NCI-H1048 (cell line): Measurements from ENCODE around the gene LYRM4.

Source experiments
- DNase-seq: peaks from one replicate; lab custom pipeline; 2025; lab: John Stamatoyannopoulos, UW

The LYRM4 gene

DNA sequence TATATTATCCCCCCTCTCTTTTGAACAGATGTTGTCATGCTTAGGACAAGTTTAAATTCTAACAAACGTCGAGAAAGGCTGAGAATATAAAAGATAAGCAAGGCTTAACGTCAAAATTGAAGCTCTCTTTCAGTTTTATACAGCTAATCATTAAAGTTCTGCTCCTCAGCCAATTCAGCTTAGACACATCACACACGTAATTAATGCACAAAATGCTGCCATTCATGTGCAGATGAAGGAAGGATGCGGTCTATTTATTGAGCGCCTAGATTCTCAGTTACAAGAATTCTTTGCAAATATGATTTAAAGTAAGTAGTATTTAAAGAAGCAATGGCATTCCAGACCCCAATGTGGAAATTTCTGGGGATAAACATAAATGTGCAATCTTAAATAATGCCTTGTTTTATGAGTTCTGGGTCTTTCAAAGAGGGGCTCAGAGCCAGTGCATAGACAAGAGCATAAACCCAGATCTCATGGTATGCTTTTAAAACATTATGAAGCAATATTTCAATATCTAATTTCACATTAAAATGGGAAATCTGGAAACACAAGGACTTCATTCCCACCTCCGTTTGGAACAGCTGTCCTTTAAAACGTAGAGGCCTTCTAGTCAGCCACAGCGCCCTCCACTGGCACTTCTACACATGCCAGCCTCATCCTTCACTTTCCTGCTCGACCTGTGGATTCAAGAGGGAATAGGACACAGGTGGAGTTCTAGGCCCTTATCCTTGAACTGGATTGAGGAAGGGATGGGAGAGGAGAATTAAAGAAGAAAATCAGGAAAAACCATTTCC, 85.8 kb downstream of the LYRM4 start:
- DNase-seq, result no peak

DNA sequence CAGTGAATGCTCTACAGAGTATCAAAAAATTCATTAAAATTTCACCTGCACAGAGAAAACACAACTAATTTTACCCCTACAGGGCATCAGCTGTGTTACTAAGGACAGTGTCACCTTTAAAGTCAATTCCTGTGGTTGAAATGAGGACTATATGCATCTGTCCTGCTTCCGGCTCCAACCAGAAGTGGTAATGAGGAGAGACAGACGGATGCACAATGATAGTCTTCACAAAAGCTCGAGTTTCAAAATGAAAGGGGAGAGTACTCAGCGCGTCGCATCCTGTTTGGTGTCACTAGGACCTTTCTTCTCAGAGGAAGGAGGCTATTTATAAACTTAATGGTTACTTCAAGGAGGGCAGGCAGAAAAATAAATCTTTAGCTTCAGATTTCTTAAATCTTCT, 86.5 kb downstream of the LYRM4 start:
- no peak for DNase-seq

DNA sequence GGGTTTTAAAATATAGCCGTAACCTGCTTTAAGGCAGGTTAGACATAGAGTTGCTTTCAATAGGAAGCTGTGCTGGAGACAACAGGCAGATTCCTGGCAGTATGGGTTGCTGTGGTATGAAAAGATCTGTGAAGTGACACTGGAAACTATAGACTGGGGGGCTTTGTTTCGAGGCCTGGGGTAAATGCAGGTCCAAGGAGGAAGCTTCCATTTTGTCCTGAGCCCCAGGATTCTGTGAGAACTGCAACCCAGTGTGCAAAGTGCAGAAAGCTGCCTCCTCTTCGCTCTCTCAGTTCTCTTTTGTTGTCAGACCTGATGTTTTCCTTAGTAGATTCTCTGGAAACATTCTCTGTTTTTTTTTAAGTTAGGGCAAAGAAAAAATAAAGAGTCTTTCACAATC, 86.9 kb downstream of the LYRM4 start:
- no peak for DNase-seq

DNA sequence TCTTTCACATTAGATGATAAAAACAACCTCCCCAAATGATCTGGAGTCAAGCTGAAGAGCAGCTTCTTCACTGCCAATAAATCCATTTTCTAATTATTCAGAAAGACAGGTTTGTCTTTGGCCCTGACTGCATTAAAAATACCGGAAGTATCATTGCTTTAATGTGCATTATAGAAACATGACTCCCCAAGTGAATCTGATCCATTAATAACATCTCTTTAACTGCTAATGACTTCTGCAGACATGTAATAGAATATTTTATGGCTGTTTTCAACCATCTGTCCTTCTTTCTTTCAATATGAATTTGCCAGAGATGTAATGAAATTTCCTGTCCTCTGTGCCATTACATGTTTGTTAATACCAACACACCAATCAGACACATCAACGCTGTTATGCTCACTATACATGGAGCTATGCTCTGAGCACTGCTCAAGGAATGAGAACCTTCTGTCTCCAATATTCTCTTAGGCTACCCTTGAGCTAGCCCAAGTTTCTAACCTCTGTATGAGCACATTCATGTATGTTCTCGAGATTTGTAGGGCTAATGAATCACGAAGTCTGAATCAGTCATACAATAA, 87.8 kb downstream of the LYRM4 start:
- no peak for DNase-seq

DNA sequence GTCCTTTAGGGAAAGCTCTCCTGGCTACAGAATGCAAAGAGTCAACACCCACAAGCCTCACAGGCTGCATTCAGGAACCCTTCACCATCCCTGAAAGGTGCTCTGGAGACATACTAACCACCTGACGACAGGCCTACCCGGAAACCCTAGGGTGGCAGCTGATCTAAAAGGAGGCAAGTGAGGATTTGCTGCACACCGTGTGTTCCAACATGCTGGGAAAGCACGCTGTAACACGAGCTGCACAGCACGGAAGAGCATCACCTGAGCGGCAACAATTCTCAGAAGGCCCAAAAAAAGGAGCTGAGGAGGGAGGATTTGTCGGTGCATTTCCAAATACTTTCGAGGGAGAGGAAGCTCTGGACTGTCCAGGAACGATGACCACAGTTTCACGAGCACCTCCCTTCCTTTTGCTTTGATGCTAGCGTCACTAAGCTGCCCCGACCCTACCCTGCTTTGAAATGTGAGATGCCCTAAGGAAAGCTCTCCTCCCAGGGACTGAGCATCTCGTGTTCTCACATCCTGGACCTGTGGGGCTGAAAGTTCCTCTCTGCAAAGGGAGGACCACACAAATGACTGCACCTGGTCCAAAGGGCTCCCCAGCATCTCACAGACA, 88.6 kb downstream of the LYRM4 start:
- DNase-seq, result no peak

DNA sequence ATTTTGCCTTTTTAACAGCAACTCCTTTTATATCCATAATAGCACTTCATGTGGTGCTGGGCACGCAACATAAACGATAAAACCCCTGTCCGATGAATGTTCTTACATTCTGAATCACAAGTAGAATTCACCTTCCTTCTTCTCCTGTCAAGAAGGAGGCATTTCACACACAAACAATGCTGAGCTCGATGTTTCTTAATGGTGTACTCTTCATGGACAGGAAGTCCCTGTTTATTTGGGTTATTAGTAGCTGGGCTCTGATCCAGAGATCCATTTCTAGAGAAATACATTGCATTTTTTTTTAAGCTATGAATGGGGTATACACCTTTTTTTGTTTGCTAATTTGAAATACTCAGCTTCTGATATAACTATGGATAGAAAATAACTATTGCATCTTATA, 93.2 kb downstream of the LYRM4 start:
- DNase-seq, result no peak

DNA sequence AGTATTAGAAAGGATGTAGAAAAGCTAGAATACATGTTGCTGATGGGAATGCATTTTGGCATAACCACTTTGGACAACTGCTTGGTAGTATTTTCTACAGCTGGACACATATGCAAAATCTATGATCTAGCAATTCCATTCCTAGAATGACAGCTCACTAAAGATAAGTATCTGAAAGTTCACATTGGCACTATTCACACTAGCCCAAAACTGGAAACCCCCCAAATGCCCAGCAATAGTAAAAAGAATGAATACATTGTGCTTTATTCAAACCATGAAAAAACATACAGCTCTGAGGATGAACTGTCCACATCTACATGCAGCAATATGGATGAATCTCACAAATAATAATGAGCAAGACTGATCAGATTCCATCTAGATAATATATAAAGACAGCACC, 96.7 kb downstream of the LYRM4 start:
- DNase-seq, result no peak

DNA sequence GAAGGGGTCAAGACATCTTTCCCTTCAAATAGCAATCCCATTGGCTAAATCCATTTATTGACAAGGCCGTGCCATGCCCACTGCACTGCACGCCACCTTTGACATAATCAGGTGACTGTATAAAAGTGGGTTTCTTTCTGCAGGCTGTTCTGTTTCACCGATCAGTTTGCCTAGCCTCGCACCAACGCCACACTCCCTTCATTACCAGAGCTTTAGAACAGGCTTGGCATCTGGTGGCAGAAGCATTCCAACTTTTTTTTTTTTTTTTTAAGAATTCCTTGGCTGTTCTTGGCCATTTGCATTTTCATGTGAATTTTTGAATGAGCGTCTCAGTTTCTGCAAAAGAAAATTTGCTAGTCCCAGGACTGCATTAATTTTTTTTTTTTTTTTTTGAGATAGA, 97.5 kb downstream of the LYRM4 start:
- no peak for DNase-seq

DNA sequence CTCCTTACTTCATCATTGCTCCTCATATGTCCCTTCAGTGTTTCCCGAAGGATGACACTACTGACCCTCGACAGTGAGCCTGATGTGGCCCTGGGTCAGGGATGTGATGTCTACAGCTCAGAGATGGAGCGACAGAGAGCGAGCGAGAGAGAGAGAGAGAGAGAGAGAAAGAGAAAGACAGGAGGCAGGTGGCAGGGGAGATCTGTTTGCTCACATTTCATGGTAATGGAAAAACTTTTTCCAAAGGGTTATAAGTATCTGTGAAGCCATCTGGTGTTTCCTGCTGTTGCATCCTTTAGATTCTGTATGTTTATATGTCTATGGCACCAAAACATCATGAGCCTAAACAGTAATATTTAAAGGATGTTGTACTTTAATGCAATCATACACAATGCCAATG, 98.4 kb downstream of the LYRM4 start:
- DNase-seq, result no peak

DNA sequence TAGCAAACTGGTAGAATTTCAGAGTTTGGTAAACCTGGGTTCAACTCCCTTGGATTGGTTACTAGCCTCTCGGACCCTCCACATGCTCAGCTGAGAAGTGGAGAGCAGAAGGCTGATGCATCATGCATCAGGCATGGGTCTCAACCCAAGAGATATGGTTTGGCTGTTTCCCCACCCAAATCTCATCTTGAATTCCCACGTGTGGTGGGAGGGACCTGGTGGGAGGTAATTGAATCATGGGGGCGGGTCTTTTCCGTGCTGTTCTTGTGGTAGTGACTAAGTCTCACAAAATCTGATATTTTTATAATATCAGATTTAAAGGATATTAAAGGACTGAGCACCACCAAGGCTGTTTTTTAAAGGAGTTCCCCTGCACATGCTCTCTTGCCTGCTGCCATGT, 100.5 kb downstream of the LYRM4 start:
- no peak for DNase-seq

DNA sequence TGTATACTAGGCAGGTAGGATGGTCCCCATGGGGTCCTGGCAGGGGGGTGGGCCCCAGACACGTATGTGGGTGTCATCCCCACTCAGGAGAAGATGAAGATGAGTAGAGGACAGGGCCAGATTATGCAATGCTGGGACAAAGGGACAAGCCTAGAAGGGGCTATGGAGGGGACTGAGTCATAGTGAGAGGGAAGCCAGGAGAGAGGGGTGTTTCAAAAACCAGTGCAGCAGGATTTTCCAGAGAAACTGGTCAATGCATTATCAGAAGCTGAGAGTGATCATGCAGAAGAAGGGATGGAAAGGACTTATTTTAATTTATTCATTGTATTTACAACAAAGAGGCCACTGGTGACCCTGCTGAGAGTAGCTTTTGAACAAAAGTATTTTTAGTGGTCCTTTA, 101.6 kb downstream of the LYRM4 start:
- DNase-seq, result no peak

DNA sequence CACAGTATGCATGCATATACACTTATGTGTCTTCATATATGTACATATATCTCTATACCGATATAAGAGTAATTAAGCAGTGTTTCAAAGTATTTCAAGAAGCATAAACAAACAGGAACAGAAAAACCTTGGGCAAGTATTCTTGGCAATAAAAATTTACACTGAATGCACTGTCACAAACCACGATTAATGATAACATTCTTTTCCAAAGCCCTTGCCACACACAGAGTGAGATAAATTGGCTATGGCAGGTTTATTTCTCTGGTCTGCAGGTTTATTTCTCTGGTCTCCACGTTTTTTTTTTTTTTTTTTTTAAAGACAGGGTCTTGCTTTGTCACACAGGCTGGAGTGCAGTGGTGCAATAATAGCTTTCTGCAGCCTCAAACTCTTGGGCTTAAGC, 102.6 kb downstream of the LYRM4 start:
- DNase-seq, result no peak

DNA sequence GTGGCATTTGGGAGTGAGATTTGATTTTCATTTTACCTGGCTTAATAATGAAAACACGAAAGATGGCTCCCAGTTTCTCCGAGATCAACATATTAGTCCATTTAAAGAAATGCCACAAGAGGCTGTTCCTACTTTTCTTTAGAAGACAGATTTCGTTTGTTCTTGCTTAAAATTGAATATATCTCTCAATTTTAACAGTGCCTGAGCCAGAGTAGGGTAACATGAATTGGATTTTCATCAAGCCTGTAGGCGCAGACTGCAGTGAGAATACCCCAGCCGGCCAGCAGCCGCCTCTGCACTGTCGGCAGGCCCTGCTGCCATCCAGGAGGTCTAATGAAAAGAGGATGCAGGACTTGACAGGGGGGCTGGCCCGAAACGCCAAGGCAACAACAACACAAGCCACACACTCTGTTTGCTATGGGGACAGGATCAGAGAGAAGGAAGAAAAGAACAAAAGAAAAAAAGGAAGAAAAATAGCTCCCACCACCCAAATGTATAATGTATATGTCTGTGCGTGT, 103.1 kb downstream of the LYRM4 start:
- no peak for DNase-seq

DNA sequence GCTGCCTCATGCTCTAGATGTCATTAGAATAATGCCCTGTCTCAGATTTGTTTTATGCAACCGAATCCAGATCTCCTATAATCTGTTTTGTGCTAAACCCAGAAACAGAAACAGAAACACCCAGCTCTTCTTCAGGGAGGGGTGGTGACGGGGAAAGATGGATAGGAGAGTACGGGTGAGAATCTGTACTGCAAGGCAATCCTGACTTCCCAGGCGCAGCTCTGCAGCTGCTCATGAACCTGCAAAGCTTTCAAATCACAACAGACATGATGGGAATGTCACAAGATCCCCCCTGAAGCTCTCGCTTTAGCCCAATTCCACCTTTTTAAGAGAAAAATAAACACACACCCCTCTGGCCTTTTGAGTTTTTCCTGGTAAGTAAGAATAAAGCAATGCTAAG, 104.1 kb downstream of the LYRM4 start:
- DNase-seq, result no peak

DNA sequence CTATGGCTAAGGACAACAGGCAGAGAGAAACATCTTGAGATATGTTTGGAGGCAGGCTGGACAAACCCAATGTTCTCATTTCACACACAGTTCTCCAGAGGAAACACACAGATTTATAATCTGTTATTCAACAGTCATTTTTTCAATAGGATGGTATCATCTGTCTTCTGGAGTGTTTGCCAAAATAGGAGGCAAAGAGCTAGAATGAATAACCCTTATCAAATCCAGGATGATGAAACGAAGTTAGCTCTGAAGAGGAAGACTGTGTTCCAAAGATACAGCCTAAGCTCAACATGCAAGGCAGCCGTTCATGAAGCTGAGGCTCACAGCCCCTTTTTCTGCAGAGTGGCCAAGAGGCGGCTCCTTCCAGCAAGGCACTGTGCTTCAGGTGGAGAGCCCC, 104.8 kb downstream of the LYRM4 start:
- DNase-seq, result no peak

DNA sequence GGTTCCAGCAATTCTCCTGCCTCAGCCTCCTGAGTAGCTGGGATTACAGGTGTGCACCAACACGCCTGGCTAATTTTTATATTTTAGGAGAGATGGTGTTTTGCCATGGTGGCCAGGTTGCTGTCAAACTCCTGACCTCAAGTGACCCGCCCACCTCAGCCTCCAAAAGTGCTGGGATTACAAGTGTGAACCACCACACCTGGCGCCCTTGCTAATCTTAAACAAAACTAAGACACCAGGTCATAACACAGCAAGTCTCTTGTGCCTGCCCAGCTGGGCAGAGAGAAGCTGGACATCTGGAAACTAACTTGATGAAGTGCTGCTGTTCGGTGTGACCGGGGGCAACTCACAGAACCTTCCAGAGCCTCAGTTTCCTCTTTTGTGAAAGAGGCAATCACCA, 107.6 kb downstream of the LYRM4 start:
- DNase-seq, result no peak

DNA sequence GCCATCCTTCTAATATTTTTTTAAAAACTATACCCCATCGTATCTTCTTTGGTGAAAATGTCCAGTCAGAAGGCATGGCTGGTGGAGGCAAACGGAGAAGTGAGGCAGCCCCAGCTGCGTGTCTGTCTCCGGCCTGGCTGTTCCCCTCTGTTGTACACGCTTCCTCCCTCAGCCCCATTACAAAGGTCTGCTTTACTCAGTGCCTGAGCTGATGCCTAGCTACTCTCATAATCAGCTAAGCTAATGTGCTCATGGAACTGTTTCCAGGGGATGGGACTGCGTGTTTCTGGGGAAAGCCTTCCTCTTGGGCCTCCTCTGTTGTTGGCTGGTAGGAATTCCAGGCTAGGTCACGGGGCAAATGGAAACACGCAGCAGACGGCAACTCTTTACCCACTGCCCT, 108.3 kb downstream of the LYRM4 start:
- no peak for DNase-seq

DNA sequence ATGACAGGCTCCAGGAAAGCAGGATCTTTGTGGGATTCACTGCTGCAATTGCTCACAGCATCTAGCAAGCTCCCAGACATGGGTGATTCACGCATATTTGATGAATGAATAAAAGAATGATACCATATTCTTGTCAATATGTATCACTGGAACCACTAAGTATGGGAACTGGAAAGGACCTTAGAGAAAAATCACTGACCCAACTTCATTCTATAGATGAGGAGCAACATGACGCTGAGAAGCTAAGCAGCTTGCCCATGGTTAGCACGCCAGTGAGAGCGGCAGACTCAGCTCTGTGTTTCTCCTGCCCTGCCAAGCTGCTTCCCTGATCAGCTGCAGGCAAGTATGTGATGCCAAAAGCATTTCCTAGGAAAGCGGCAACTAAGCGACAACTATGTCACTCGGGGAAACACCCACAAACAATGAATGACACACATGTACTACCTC, 108.8 kb downstream of the LYRM4 start:
- no peak for DNase-seq

DNA sequence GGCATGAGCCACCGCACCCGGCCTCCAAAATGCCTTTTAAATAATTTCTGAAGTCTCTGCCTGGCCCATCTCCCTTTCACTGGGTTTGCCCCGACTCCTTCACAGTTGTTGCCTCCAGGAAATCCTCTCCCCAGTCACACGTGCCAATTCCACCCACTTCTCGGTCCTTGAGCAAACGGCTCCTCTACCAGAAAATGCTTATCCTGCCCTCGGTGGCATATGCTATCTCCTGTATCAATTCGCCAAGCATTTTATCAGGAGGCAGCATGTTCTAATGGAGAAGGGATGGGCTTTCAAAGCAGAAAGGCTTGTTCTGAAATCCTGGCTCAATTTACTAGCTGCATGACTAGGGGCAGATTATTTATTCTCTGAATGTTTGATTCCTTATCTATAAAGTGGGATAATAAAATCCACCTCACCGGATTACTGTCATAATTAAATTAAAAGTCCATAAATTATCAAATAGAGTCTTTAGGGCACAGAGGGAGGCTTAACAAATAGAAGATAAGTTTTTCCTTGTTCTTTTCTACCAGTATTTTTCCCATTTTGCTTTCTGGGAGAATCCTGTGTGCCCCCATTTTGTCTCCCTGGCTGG, 109.3 kb downstream of the LYRM4 start:
- no peak for DNase-seq

DNA sequence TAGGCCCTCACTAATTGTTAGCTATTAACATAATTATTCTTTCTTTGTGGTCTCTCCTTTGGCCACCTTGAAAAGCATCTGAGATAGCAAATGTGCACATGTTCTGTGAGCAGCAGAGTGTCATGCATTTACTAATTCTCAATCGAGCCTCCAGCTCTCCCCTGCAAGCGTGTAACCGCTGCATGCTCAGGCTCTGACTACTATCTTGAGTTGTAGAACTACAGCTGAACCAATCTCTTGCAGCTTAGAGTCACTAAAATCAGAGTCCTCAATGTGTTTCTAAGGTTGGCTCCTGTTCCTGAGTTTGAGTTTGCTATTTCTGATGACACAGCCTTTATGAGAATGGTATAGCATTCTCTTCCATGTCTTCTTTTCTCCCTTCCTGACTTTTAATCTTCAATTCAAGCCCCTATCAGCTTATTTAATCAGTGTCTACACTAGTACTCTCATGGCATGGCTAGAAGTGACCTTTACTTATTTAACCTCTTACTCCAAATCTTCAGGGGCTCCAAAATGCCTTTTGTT, 110.1 kb downstream of the LYRM4 start:
- no peak for DNase-seq

DNA sequence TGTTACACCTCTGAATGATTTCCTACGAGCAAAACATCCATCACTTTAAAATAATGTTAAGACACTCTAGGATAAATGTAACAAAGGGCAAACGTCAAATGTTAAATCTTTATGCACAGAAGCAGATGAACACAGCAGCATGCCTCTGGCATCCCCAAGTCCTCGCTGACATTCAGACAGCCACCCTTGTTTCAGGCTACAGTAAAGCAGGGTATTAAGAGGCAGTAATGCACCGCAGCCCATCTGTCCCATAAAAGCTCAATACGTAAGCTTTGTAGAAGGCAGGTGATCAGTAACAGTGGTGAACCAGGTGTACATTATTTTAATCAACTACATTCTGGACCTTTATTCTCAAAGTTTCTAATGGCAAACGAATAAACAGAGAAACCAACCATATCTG, 110.9 kb downstream of the LYRM4 start:
- no peak for DNase-seq

DNA sequence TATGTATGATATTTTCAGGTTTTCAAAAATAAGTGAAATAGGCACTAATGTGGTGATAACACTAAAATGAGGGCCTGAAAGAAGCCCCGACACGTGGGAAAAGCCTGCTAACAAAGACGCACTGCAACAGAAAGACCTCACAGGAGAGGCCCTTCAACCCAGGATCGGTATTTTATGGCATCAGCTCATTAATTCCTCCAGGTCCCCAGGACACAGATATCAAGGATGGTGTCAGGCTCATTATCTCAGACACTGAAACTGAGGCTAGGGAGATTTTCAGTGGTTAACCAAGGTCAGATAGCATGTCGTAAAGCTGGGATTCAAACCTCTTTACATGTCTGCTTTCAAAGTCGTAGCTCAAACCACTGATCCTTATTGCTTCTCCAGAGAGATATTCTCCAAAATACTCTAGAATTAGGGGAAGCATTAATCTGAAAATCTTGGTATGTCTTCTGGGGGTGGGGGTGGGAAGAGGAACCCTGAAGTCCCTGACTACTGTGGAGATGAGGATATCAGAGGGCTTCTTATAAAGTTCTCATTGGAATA, 111.5 kb downstream of the LYRM4 start:
- no peak for DNase-seq
